ENCODE data around the gene ALDH1L1.
A peak's percentile ranks its signal among the peaks of the same experiment; 100 is the strongest.

The ALDH1L1 gene

GRCh38 chr3:126191246-126191645 is 10.9 kb upstream of the ALDH1L1 start:
- DNase-seq, result no peak

GRCh38 chr3:126187920-126188319 is 7.5 kb upstream of the ALDH1L1 start:
- no peak for DNase-seq

GRCh38 chr3:126186749-126187148 is 6.4 kb upstream of the ALDH1L1 start:
- DNase-seq, result no peak

- no peak for DNase-seq
Observed at GRCh38 chr3:126186271-126186670, 5.9 kb upstream of the ALDH1L1 start.

GRCh38 chr3:126184465-126185000 is 4.1 kb upstream of the ALDH1L1 start:
- no peak for DNase-seq

GRCh38 chr3:126181398-126181725 is 976 bp upstream of the ALDH1L1 start:
- peak; percentile 15 for DNase-seq

GRCh38 chr3:126179825-126180476 is 435 bp downstream of the ALDH1L1 start:
- DNase-seq, result no peak

- no peak for DNase-seq
Observed at GRCh38 chr3:126170073-126170777, 10.2 kb downstream of the ALDH1L1 start.

- no peak for DNase-seq
Observed at GRCh38 chr3:126167566-126167965, 12.8 kb downstream of the ALDH1L1 start.

GRCh38 chr3:126166009-126166408 is 14.4 kb downstream of the ALDH1L1 start:
- no peak for DNase-seq

GRCh38 chr3:126161309-126161708 is 19.1 kb downstream of the ALDH1L1 start:
- no peak for DNase-seq

- no peak for DNase-seq
Observed at GRCh38 chr3:126160243-126161210, 19.9 kb downstream of the ALDH1L1 start.

- no peak for DNase-seq
Observed at GRCh38 chr3:126159476-126159875, 20.9 kb downstream of the ALDH1L1 start.

GRCh38 chr3:126158912-126159454 is 21.4 kb downstream of the ALDH1L1 start:
- DNase-seq, result no peak

GRCh38 chr3:126158016-126158911 is 22.1 kb downstream of the ALDH1L1 start:
- no peak for DNase-seq

- DNase-seq, result no peak
Observed at GRCh38 chr3:126157083-126157768, 23.2 kb downstream of the ALDH1L1 start.

- DNase-seq, result no peak
Observed at GRCh38 chr3:126156468-126156867, 23.9 kb downstream of the ALDH1L1 start.

GRCh38 chr3:126155819-126156218 is 24.6 kb downstream of the ALDH1L1 start:
- no peak for DNase-seq

GRCh38 chr3:126155280-126155640 is 25.1 kb downstream of the ALDH1L1 start:
- DNase-seq, result no peak

- no peak for DNase-seq
Observed at GRCh38 chr3:126154391-126155279, 25.8 kb downstream of the ALDH1L1 start.

All from NCI-H2029 treated with DMSO at 0.1 percent for 48 hours (cell line).